ENCODE measurements around the gene TEX50.
"Not testable (repeated sequence)": the region's sequence is repeated elsewhere in the genome, so short reads cannot be mapped to it uniquely, and the experiment has no call there.

TEX50 gene

DNA sequence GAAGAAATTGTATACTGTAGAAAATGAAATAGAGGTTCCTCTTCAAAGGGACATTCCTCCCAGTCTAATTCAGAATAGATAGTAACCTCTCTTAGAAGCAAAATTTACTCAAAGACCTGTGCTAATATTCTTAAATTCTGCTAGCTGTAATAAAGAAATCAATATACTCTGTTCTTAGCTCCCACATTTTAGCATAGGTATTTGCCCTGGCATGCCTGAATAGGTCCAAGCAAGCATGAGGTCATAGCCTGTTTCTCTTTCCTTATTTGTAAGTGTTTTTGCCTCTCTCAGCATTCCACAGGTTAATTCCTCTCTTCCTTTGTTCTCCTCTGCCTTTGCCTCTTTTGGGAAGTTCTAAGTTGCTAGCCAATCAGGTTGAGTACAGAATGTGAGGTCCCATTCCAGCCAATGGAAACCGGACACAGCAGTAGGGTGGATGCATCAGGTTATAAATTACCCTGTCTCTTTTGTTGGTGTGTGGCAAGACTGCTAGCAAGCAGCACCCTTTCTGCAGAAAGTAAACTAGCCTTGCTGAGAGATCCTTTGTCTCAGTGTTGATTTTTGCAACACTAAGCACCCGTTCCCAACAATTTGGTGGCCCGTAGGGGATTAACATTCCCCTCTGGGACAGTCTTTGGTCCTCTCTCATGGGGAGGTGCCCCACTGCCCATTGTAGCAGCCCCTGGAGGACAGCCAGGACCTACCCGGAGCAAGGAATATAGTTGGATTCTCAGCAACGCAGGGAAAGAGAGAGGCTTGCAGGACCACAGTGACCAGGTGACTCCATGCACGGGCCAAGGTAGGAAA, 2.3 kb downstream of the TEX50 start:
- not testable (repeated sequence) for H3K27ac ChIP-seq (ENCODE audit: low read depth, low read length); H3K36me3 ChIP-seq (ENCODE audit: insufficient read depth, low read length); H3K4me3 ChIP-seq (ENCODE audit: low read depth in 1 of 2, low read length in 2 of 2); H3K9me3 ChIP-seq (ENCODE audit: low read length); H3K27me3 ChIP-seq (ENCODE audit: control insufficient read depth in 1 of 2, insufficient read depth in 2 of 2, low read length in 2 of 2); H3K9ac ChIP-seq (ENCODE audit: low read length); H3K4me1 ChIP-seq (ENCODE audit: insufficient read depth, low read length)

DNA sequence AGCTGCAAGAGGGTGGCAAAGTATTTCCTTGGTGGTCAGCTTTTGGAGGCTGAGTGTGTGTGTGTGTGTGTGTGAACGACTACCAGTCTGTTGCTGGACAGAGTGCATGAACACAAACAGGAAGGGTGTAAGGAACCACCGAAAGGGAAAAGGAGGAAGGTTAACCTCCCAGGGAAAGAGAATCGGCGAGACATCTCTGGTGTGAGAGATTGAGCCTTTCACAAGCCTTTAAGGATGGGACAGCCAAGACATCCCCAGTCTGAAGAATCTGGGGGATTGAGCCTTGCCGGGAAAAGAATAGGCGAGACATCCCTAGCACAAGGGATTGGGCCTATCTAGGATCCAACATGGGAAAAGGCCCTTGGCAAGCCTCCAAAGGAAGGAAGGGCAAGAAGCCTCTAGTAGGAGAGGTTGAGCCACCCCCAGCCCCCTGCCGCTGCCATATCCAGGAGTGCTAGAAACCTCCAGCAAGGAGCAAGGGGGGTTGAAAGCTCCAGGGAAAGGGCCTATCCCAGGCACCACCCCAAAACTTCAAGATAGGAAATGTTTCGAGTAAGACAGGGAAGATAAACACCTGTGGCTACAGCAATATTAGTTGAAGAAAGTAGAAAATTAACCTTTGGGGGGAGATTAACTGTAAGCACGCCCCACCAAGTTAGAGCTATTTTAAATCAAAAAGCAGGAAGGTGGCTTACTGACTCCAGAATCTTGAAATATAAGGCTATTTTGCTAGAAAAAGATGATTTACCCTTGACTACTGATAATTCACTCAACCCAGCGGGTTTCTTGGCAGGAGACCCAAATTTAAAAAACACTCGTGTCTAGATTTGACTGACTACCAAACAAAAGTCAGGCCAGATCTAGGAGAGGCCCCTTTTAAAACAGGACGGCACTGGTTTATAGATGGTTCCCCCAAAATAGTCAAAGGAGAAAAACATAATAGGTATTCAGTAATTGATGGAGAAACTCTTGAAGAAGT, 3.2 kb downstream of the TEX50 start:
- no peaks in the 10 kb centered on the region for H3K27me3 ChIP-seq (ENCODE audit: control insufficient read depth in 1 of 2, insufficient read depth in 2 of 2, low read length in 2 of 2)
- H3K4me3 ChIP-seq (ENCODE audit: low read depth in 1 of 2, low read length in 2 of 2): no peak overlapping the region
- H3K36me3 ChIP-seq (ENCODE audit: insufficient read depth, low read length): no peaks in the 10 kb centered on the region
- H3K9ac ChIP-seq (ENCODE audit: low read length): no peak overlapping the region
- no peaks in the 10 kb centered on the region for H3K9me3 ChIP-seq (ENCODE audit: low read length)
- no peak overlapping the region for H3K27ac ChIP-seq (ENCODE audit: low read depth, low read length)
- H3K4me1 ChIP-seq (ENCODE audit: insufficient read depth, low read length): no peaks in the 10 kb centered on the region

DNA sequence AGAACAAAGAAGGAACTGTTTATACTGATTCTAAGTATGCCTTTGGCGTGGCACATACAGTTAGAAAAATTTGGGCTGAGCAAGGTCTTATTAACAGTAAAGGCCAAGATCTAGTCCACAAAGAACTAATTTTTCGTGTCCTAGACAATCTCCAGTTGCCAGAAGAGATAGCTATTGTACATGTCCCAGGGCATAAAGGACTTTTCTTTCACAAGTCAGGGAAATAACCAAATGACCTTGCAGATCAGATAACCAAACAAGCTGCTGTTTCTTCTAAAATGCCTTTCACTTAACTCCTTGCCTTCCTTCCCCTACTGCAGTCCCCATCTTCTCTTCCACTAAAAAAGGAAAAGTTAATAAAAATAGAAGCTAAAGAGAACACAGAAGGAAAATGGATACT, 4.0 kb downstream of the TEX50 start:
- Histone ChIP-seq H3K9ac (ENCODE audit: low read length) (no peak overlapping the region), H3K4me3 (ENCODE audit: low read depth in 1 of 2, low read length in 2 of 2) (no peak overlapping the region)

DNA sequence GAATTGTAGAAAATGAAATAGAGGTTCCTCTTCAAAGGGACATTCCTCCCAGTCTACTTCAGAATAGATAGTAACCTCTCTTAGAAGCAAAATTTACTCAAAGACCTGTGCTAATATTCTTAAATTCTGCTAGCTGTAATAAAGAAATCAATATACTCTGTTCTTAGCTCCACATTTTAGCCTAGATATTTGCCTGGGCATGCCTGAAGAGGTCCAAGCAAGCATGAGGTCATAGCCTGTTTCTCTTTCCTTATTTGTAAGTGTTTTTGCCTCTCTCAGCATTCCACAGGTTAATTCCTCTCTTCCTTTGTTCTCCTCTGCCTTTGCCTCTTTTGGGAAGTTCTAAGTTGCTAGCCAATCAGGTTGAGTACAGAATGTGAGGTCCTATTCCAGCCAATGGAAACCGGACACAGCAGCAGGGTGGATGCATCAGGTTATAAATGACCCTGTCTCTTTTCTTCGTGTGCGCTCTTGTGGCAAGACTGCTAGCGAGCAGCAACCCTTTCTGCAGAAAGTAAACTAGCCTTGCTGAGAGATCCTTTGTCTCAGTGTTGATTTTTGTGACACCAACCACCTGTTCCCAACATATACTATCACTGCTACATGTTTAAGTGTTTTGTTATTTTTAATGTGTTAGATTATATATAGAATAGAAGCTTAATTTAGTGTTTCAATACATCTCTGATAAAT, 7.5 kb downstream of the TEX50 start:
- not testable (repeated sequence) for H3K4me1 ChIP-seq (ENCODE audit: insufficient read depth, low read length); H3K4me3 ChIP-seq (ENCODE audit: low read depth in 1 of 2, low read length in 2 of 2); H3K36me3 ChIP-seq (ENCODE audit: insufficient read depth, low read length); H3K9me3 ChIP-seq (ENCODE audit: low read length); H3K27ac ChIP-seq (ENCODE audit: low read depth, low read length); H3K9ac ChIP-seq (ENCODE audit: low read length); H3K27me3 ChIP-seq (ENCODE audit: control insufficient read depth in 1 of 2, insufficient read depth in 2 of 2, low read length in 2 of 2)

More for the DNA sequence above, 4.0 kb downstream of the TEX50 start:
- Histone ChIP-seq H3K27ac (ENCODE audit: low read depth, low read length) (no peak overlapping the region), H3K27me3 (ENCODE audit: control insufficient read depth in 1 of 2, insufficient read depth in 2 of 2, low read length in 2 of 2) (no peaks in the 10 kb centered on the region), H3K36me3 (ENCODE audit: insufficient read depth, low read length) (no peaks in the 10 kb centered on the region), H3K9me3 (ENCODE audit: low read length) (no peaks in the 10 kb centered on the region), H3K4me1 (ENCODE audit: insufficient read depth, low read length) (no peaks in the 10 kb centered on the region)

DNA sequence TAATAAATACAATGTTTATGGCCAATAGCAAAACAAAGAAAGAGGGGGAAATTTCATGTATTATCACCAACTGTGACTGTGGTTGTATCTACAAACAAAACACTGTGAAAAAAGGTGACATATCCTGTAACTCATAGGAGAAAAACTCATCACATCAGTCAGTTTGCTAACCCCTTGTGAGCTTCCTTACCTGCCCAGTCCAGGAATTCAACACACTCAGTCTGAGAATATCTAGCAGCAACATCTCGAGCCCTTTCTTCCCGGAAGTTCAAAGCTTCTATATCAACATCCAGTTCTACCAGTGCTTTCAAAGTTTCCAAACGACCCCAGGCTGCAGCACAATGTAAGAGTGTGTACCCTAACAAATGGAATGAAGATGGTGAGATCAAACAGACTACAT, 11.5 kb downstream of the TEX50 start:
- Histone ChIP-seq H3K9me3 (ENCODE audit: low read length) (no peaks in the 10 kb centered on the region), H3K27ac (ENCODE audit: low read depth, low read length) (no peak overlapping the region), H3K27me3 (ENCODE audit: control insufficient read depth in 1 of 2, insufficient read depth in 2 of 2, low read length in 2 of 2) (no peaks in the 10 kb centered on the region), H3K36me3 (ENCODE audit: insufficient read depth, low read length) (no peaks in the 10 kb centered on the region), H3K9ac (ENCODE audit: low read length) (no peak overlapping the region), H3K4me3 (ENCODE audit: low read depth in 1 of 2, low read length in 2 of 2) (no peak overlapping the region), H3K4me1 (ENCODE audit: insufficient read depth, low read length) (no peaks in the 10 kb centered on the region)

DNA sequence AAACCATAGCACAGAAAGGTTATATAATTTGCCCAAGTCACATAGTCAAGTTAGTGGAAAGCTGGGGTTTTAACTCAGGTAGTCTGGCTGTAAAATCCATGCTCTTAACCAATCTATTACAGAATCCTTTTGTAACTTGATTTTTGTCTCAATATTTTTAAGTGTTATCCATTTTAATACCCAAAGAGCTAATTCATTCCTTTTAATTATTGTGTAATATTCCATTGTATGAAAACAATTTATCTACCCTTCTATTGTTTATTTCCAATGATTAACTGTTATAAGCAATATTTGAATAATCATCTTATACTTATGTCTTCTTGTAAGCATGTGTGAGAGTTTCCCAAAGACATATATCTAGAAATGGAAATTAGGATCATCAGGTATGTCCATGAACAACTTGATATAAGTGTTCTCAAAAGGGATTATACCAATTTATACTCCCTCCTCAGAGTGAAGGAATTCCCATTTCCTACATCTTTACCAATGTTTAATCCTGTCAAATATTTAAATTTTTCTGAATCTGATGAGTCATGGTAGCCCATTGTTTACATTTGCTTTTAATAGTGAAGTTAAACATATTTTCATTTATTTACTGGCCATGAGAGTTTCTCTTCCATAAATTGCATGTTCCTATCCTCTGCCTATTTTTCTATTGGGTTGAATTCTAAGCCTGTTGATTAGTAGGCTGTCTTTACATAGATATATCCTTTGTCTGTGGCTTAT, 13.9 kb downstream of the TEX50 start:
- no peak overlapping the region for H3K27ac ChIP-seq (ENCODE audit: low read depth, low read length)
- H3K27me3 ChIP-seq (ENCODE audit: control insufficient read depth in 1 of 2, insufficient read depth in 2 of 2, low read length in 2 of 2): no peaks in the 10 kb centered on the region
- H3K36me3 ChIP-seq (ENCODE audit: insufficient read depth, low read length): no peaks in the 10 kb centered on the region
- no peak overlapping the region for H3K9ac ChIP-seq (ENCODE audit: low read length)
- no peaks in the 10 kb centered on the region for H3K9me3 ChIP-seq (ENCODE audit: low read length)
- no peaks in the 10 kb centered on the region for H3K4me1 ChIP-seq (ENCODE audit: insufficient read depth, low read length)
- H3K4me3 ChIP-seq (ENCODE audit: low read depth in 1 of 2, low read length in 2 of 2): no peak overlapping the region

DNA sequence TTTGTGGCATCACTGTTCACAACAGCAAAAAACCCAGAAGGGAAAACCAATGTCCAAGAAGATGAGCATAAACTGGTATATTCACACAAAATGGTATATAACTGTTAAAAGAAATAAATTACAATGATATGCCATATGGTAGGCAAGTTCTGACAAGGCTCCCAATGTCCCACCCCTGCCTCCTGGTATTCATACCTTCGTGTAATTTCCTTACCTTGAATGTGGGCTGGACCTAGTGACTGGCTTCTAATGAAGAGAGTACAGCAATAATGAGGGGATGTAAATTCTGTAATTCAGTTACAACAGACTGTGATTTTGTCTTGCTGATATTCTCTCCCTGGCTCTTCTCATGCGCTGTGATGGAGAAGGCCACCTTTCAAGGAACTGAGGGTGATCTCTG, 25.2 kb downstream of the TEX50 start:
- no peaks in the 10 kb centered on the region for H3K36me3 ChIP-seq (ENCODE audit: insufficient read depth, low read length)
- no peaks in the 10 kb centered on the region for H3K4me1 ChIP-seq (ENCODE audit: insufficient read depth, low read length)
- H3K9ac ChIP-seq (ENCODE audit: low read length): no peak overlapping the region
- no peaks in the 10 kb centered on the region for H3K27me3 ChIP-seq (ENCODE audit: control insufficient read depth in 1 of 2, insufficient read depth in 2 of 2, low read length in 2 of 2)
- H3K4me3 ChIP-seq (ENCODE audit: low read depth in 1 of 2, low read length in 2 of 2): no peak overlapping the region
- H3K9me3 ChIP-seq (ENCODE audit: low read length): no peaks in the 10 kb centered on the region
- H3K27ac ChIP-seq (ENCODE audit: low read depth, low read length): no peak overlapping the region

DNA sequence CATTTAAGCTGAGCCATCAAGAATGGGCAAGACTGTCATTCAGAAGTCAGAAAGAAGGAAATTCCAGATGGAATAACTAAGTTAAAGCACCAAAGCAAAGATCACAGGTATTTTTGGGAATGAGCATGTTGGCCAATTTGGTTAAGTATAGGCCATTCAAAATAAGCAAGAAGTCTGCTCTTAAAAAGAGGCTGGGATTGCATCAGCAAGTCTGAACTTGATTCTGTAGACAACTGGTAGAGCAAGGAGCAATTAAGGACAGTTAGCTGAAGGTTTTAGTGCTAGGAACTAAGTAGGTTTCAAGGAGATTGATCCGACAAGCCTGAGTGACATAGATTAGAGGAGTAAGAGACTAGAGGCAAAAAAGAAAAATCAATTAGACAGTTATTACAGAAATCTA, 26.1 kb downstream of the TEX50 start:
- no peaks in the 10 kb centered on the region for H3K4me1 ChIP-seq (ENCODE audit: insufficient read depth, low read length)
- no peak overlapping the region for H3K9ac ChIP-seq (ENCODE audit: low read length)
- H3K36me3 ChIP-seq (ENCODE audit: insufficient read depth, low read length): no peaks in the 10 kb centered on the region
- H3K27me3 ChIP-seq (ENCODE audit: control insufficient read depth in 1 of 2, insufficient read depth in 2 of 2, low read length in 2 of 2): no peaks in the 10 kb centered on the region
- no peak overlapping the region for H3K27ac ChIP-seq (ENCODE audit: low read depth, low read length)
- H3K9me3 ChIP-seq (ENCODE audit: low read length): no peaks in the 10 kb centered on the region
- H3K4me3 ChIP-seq (ENCODE audit: low read depth in 1 of 2, low read length in 2 of 2): no peak overlapping the region

DNA sequence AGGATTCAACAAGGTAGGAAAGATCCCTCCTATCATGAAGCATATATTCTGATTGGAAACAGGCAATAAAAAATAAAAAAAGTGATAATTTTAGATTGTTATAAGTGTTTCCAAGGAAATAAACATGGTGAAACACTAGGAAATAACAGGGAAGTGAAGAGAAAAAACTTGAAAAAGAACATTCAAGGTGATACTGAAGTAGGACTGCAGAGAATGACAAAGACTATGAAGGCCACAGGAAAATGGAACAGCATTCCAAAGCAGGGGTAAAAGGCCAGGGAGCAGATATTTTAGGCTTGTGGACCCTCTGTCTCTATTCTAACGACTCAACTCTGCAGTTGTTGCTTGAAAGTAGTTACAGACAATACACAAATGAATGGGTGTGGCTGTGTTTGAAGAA, 26.6 kb downstream of the TEX50 start:
- H3K4me1 ChIP-seq (ENCODE audit: insufficient read depth, low read length): no peaks in the 10 kb centered on the region
- no peak overlapping the region for H3K4me3 ChIP-seq (ENCODE audit: low read depth in 1 of 2, low read length in 2 of 2)
- no peaks in the 10 kb centered on the region for H3K36me3 ChIP-seq (ENCODE audit: insufficient read depth, low read length)
- no peaks in the 10 kb centered on the region for H3K27me3 ChIP-seq (ENCODE audit: control insufficient read depth in 1 of 2, insufficient read depth in 2 of 2, low read length in 2 of 2)
- H3K9me3 ChIP-seq (ENCODE audit: low read length): no peaks in the 10 kb centered on the region
- H3K9ac ChIP-seq (ENCODE audit: low read length): no peak overlapping the region
- H3K27ac ChIP-seq (ENCODE audit: low read depth, low read length): no peak overlapping the region

DNA sequence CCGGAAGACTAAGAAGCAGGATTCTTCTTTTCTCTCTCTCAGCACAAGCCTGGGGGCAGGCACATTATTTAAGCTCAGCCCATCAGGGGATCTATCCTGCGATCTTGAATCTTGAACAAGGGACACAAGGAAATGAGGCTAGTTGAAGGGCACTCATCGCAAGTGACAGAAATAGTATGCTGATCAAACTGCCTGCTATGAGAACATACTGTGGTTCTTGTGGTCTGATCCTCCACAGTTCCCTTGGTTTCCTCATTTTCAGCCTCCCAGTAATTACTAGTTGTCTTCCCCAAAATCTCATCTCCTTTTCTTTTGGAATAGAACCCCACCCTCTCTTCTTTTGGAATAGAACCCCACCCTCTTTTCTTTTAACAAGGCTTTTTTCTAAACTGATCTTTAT, 28.0 kb downstream of the TEX50 start:
- no peaks in the 10 kb centered on the region for H3K27me3 ChIP-seq (ENCODE audit: control insufficient read depth in 1 of 2, insufficient read depth in 2 of 2, low read length in 2 of 2)
- no peaks in the 10 kb centered on the region for H3K36me3 ChIP-seq (ENCODE audit: insufficient read depth, low read length)
- no peaks in the 10 kb centered on the region for H3K4me1 ChIP-seq (ENCODE audit: insufficient read depth, low read length)
- H3K4me3 ChIP-seq (ENCODE audit: low read depth in 1 of 2, low read length in 2 of 2): no peak overlapping the region
- no peak overlapping the region for H3K9ac ChIP-seq (ENCODE audit: low read length)
- no peaks in the 10 kb centered on the region for H3K9me3 ChIP-seq (ENCODE audit: low read length)
- H3K27ac ChIP-seq (ENCODE audit: low read depth, low read length): no peak overlapping the region

DNA sequence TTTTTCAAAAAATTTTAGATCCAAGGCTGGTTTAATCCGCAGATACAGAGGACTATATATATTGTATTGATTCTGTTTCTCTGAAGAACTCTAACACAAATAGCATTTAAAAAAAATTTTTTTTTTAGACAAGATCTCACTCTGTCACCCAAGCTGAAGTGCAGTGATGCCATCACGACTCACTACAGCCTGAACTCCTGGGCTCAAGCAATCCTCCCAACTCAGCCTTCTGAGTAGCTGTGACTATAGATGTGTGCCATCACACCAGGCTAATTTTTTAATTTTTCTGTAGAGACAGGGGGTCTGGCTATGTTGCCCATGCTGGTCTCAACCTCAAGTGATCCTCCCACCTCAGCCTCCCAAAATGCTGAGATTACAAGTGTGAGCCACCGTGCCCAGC, 31.5 kb downstream of the TEX50 start:
- Histone ChIP-seq H3K4me3 (ENCODE audit: low read depth in 1 of 2, low read length in 2 of 2) (no peak overlapping the region), H3K27ac (ENCODE audit: low read depth, low read length) (no peak overlapping the region), H3K9ac (ENCODE audit: low read length) (no peak overlapping the region), H3K9me3 (ENCODE audit: low read length) (no peaks in the 10 kb centered on the region), H3K36me3 (ENCODE audit: insufficient read depth, low read length) (no peaks in the 10 kb centered on the region), H3K4me1 (ENCODE audit: insufficient read depth, low read length) (no peaks in the 10 kb centered on the region), H3K27me3 (ENCODE audit: control insufficient read depth in 1 of 2, insufficient read depth in 2 of 2, low read length in 2 of 2) (peaks cover 5 to 10% of the 10 kb centered on the region in 2 donors)

Data from muscle layer of colon (tissue), 2 donors.